Muscle of leg (tissue), 11 donors: ENCODE data around the gene BASP1. TPM values are rescaled to one million over a fixed set of nuclear protein-coding genes. Genes with fewer than 3 reads are reported as not detected.
A peak's percentile ranks its signal among the peaks of the same experiment; 100 is the strongest.

ENCODE experiments used
- DNase-seq: peaks from one replicate; pipeline ENCODE4 v3.0.0; 2013
- H3K27ac ChIP-seq: one replicate; pipeline ENCODE4 v1.5.1; 2013; ENCODE audit warnings: mild to moderate bottlenecking, low read length, control low read depth
- H3K27me3 ChIP-seq: one replicate; pipeline ENCODE4 v1.6.1; 2013; ENCODE audit warnings: low read length; ENCODE audit not compliant: control insufficient read depth, insufficient read depth
- H3K36me3 ChIP-seq: one replicate; pipeline ENCODE4 v1.6.1; 2013; ENCODE audit warnings: low read length; ENCODE audit not compliant: control insufficient read depth, insufficient read depth
- H3K4me1 ChIP-seq: one replicate; pipeline ENCODE4 v1.6.1; 2013; ENCODE audit warnings: low read length; ENCODE audit not compliant: control insufficient read depth, insufficient read depth
- H3K4me3 ChIP-seq: one replicate; pipeline ENCODE4 v1.5.1; 2013; ENCODE audit warnings: low read length, control low read depth
- H3K9me3 ChIP-seq: replicated peaks from 2 replicates; pipeline ENCODE4 v1.6.1; 2013; ENCODE audit warnings: low read depth, low read length; ENCODE audit not compliant: control insufficient read depth
- WGBS: methylation state at CpG from one replicate; pipeline ENCODE4 v1.1.5; 2013; ENCODE audit warnings: missing lambda C conversion rate; ENCODE audit not compliant: insufficient coverage; 5-methylcytosine and 5-hydroxymethylcytosine counted together
- polyA plus RNA-seq, 8 donors: library from polyadenylated mRNA; unstranded; fragments of 120-200 nt; gene quantifications; one replicate each; pipeline versions ENCODE4 v1.2.1 to v1.2.3, GENCODE V29; 2013; ENCODE audit warnings: inconsistent platforms in 1 of 8, low replicate concordance in 1 of 8; ENCODE audit not compliant: insufficient read length in 8 of 8, insufficient read depth in 1 of 8
- total RNA-seq: library from RNA; stranded (reverse); fragments of 120-200 nt; gene quantifications from one replicate; pipeline ENCODE4 v1.2.4, GENCODE V29; 2013

BASP1 gene
- total and polyA plus RNA-seq, 9 donors, result 18.1 to 61.2 (median 29.8) TPM

DNA sequence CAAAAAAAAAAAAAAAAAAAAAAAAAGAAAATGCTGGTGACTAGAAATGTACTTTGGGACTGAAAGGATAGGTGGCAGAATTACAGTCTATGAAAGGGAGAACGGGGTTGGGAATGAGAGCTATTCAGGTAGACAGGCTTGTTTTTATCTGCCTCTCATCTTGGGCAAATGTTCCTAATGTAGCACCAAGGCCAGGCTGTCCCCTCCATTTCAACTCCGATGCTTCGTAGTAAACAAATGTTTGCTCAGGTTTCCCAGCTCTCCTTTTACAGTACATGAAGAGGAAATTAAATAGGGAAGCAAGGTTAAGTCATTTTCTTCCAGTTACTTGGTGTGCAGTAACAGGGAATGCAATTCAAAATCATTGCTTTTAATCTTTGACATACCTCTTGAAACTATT, 4.4 kb upstream of the BASP1 start:
- WGBS, result no CpG with 5 or more reads among the region's 3 CpGs
- no peak overlapping the region for H3K27ac ChIP-seq
- no peaks in the 10 kb centered on the region for H3K9me3 ChIP-seq
- no peak for DNase-seq
- H3K27me3 ChIP-seq, result peaks cover 9% of the 10 kb centered on the region
- no peak overlapping the region for H3K4me3 ChIP-seq
- peaks cover 8% of the 10 kb centered on the region for H3K4me1 ChIP-seq
- H3K36me3 ChIP-seq, result no peaks in the 10 kb centered on the region

DNA sequence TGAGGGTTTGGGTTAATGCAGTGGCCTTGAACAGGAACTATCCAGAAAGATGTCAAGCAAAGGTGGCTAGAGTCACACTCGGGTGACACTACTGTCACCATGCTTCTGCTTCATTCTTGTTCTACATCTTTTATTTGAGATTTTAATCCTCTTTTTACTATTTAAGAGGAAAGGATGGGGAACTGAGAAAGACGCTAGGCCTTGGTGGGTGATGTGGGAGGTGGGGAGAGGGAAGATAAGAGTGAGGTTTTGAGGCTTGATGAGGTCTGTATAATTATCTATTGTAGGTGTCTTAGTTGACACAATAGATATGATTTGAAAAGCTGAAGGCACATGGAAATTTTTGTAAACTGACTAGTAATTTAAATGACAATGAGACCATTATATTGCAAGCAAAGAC, 3.5 kb upstream of the BASP1 start:
- H3K36me3 ChIP-seq, result no peaks in the 10 kb centered on the region
- H3K4me1 ChIP-seq, result peaks cover 10% of the 10 kb centered on the region
- peaks cover 17% of the 10 kb centered on the region for H3K27me3 ChIP-seq
- DNase-seq, result no peak
- 100% methylated on average over 1 of the region's 2 CpGs for WGBS
- H3K4me3 ChIP-seq, result no peak overlapping the region
- no peak overlapping the region for H3K27ac ChIP-seq
- no peaks in the 10 kb centered on the region for H3K9me3 ChIP-seq

DNA sequence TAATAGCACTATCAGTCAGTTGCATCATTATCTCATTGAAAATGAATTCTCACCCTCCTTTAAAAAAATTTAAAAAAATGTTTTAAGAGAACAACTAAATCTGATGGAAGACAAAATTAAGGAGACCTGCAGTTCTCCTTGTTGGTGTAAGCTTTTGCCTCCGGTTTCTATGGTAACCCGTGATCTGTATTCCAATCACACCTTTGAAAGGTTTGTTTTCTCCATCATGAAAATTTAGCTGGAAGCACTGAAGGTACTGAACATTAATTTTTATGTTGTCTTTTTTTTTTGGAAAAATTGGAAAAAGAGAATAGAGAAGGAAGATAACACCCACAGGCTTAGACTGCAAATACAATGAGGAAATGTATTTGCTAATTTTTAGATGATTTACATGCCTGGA, 2.5 kb upstream of the BASP1 start:
- Histone ChIP-seq H3K27me3 (peaks cover 21% of the 10 kb centered on the region), H3K4me3 (no peak overlapping the region), H3K4me1 (peaks cover 16% of the 10 kb centered on the region), H3K36me3 (no peaks in the 10 kb centered on the region), H3K27ac (no peak overlapping the region), H3K9me3 (no peaks in the 10 kb centered on the region)
- DNase-seq, result no peak
- WGBS, result no CpG with 5 or more reads among the region's 2 CpGs

DNA sequence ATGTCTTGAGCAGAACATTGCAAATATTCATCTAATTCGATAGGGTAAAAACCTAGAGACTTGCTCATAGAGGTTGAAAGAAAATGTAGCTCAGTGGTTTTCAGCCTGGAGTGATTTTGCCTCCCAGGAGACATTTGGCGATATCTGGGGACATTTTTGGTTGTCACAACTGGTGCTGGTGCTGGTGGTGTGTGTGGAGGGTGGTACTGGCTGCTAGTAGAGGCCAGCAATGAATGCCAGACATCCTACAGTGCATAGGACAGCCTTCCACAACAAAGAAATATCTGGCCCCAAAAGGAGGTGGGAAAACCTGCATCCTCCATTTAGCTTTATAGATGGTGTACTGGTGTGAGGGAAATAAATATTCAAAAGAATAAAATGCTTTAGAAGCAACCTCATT, 2.1 kb upstream of the BASP1 start:
- Histone ChIP-seq H3K4me1 (peaks cover 16% of the 10 kb centered on the region), H3K27me3 (peaks cover 21% of the 10 kb centered on the region), H3K27ac (no peak overlapping the region), H3K4me3 (no peak overlapping the region), H3K36me3 (no peaks in the 10 kb centered on the region), H3K9me3 (no peaks in the 10 kb centered on the region)
- WGBS, result no CpG with 5 or more reads among the region's 2 CpGs
- no peak for DNase-seq

DNA sequence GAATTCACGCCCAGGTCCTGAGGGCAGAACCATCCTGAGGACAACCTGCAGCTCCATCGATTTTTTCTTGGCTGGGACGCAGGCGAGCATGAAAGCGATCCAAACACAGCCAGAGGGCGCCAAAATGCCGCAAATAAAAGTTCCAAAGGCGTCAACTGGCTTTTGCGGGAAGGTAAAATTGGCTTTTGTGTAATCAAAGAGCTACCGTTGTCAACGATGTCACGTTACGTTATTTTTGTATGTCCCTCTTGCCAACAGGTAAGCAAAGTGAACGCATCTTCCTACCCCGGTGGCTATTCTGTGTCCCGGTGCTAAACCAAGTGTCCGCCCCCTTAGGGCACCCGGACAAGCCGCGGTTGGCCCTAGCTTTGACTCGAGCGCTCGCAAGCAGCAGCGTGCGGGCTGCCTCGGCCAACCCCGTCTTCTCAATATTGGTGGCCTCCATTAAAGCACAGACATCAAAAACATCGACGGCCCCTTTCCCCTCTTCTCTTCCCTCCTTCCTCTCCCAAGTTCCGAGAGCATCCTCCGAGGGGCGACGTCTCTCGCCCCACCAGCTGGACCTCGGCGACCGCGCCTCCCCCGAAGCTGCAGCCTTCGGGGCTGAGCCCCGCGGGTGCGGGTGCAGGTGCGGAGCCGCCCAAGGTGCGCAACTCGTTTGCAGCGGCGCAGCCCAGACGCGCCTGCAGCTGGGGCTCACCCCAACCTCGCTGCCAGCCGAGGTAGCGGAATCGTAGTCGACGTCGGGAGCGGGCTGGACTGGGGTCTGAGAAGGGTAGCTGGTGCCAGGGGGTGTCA, 1.1 kb upstream of the BASP1 start:
- peaks cover 16% of the 10 kb centered on the region for H3K4me1 ChIP-seq
- H3K4me3 ChIP-seq, result peak overlapping the region; percentile 34
- H3K36me3 ChIP-seq, result no peaks in the 10 kb centered on the region
- WGBS, result under 1% methylated on average over 55 of the region's 59 CpGs
- peaks cover 21% of the 10 kb centered on the region for H3K27me3 ChIP-seq
- DNase-seq, result peak; percentile 93
- H3K9me3 ChIP-seq, result no peaks in the 10 kb centered on the region
- peak overlapping the region; percentile 65 for H3K27ac ChIP-seq

DNA sequence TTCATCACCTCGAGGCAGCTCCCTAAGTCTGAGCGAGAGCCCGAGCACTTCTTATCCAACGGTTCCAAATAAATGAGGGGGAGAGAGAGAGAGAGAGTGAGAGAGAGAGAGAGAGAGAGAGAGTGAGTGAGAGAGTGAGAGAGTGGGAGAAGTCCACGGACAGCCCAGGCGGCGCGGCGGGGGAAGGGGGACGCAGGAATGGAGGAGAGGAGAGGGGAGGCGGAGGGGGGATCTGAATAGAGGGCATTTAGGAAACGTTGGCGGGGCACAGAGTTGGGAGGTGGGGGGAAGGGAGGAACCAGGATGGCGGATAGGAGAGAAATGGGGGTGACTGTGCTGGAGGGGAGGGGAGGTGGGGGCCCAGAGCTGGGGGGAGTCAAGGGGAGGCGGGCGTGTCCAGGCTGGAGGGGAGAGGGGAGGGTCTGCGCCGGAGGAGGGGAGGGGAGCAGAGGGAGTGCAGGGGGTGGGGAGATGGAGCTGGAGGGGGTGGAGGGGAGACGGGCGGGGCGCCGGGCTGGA, 398 bp upstream of the BASP1 start:
- peaks cover 16% of the 10 kb centered on the region for H3K4me1 ChIP-seq
- H3K27ac ChIP-seq, result peak overlapping the region; percentile 54
- no peaks in the 10 kb centered on the region for H3K9me3 ChIP-seq
- H3K27me3 ChIP-seq, result peaks cover 21% of the 10 kb centered on the region
- WGBS, result 2% methylated on average over 21 of the region's 22 CpGs
- H3K36me3 ChIP-seq, result no peaks in the 10 kb centered on the region
- DNase-seq, result peak; percentile 89
- H3K4me3 ChIP-seq, result peak overlapping the region; percentile 34

DNA sequence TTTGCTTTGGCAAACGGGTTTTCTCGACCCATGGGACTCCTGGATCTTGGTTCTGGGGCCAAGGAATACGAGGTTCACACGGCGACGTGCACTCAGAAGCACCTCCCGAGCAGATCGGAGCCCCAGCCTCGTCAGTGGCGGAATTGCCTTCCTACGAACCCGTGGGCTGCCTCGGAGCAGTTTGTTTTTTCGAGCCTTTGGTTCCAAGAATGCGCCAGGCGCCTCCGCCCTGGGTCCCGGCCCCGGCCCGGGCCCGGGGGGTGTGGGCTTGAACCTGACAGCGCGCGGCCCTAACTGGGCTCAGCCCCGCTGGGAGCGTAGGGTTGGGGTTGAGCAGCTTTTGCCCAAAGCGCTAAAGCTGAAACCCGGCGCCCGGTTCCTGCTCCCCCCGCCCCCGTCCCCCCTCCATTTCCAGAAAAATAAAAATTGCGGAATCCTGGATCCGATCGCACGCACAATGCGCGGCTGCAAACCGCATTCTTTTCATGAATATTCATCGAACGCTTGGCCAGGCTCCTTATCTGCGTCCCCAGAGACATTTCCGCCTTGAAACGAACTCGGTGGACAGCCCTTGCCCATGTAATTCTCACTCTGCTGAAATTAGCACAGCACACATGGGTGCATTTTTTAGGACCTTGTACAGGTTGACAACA, 1.0 kb downstream of the BASP1 start:
- Histone ChIP-seq H3K4me3 (peak overlapping the region; percentile 79), H3K27me3 (peaks cover 21% of the 10 kb centered on the region), H3K27ac (peak overlapping the region; percentile 76), H3K36me3 (no peaks in the 10 kb centered on the region), H3K4me1 (peaks cover 19% of the 10 kb centered on the region), H3K9me3 (no peaks in the 10 kb centered on the region)
- peak; percentile 60 for DNase-seq
- 0% methylated on average over 35 of the region's 45 CpGs for WGBS

DNA sequence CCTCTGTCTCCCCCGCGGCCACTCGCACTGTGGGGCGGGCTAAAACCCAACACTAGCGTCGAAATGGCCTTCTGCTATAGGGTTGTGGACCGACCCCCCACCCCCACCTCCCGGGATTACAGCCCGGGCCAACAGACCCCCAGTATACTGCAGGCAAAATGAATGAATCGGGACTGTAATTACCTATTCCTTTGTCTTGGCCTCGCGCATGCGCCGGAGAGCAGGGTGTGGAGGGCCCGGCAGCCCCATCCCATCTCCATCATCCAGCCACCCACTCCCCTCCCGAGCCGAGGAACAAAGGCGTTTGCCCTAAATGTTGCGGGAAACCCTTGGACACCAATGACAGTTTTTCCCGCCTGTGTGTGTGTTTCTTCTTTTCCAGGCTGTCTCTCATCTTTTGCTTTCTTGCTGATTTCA, 1.6 kb downstream of the BASP1 start:
- DNase-seq, result peak; percentile 80
- peak overlapping the region; percentile 79 for H3K4me3 ChIP-seq
- 5% methylated on average over 7 of the region's 20 CpGs for WGBS
- peaks cover 21% of the 10 kb centered on the region for H3K27me3 ChIP-seq
- H3K9me3 ChIP-seq, result no peaks in the 10 kb centered on the region
- H3K36me3 ChIP-seq, result no peaks in the 10 kb centered on the region
- H3K4me1 ChIP-seq, result peaks cover 19% of the 10 kb centered on the region
- H3K27ac ChIP-seq, result peak overlapping the region; percentile 21

DNA sequence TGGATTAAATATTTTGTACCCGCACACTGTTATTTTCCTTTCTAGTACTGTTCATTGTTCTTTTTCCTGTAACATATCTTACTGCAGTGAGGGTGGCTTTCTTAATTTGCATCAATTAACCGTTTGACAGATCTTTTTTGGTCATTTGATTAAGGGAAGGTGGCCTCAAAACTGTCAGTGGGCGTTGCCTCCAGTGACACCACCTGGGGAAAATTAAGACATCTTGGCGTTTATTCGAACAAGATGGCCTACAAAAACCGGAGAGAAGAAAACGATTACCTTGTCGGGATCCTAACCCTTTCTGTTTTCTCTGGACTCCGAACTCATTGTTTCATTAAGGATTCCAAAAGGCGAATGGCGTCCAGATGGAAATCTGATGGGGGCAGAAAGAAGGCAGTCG, 2.0 kb downstream of the BASP1 start:
- Histone ChIP-seq H3K4me3 (peak overlapping the region; percentile 79), H3K27me3 (peaks cover 21% of the 10 kb centered on the region), H3K36me3 (no peaks in the 10 kb centered on the region)

DNA sequence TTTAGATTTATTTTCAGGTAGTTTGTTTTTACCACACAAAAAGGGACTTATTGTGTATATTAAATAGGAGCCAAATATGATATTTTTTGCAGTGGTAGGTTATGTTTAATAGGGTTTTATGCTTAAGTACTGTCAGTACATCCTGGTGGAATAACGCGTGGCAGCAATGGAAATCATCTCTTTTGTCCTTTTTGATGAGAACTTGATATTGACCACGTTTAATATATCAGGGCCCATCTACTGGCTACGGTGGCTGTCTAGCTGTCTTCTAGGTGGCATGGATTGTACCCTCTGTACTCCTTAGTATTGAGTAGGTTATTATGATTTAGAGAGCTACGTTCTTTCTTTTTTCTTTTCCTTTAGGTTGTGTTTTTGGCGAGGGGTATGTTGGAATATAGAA, 2.6 kb downstream of the BASP1 start:
- WGBS, result 96% methylated on average over 3 of the region's 6 CpGs
- peaks cover 21% of the 10 kb centered on the region for H3K4me1 ChIP-seq
- no peaks in the 10 kb centered on the region for H3K36me3 ChIP-seq
- no peak overlapping the region for H3K27ac ChIP-seq
- DNase-seq, result no peak
- H3K27me3 ChIP-seq, result peaks cover 21% of the 10 kb centered on the region
- H3K9me3 ChIP-seq, result no peaks in the 10 kb centered on the region
- no peak overlapping the region for H3K4me3 ChIP-seq

More for the DNA sequence above, 2.0 kb downstream of the BASP1 start:
- peaks cover 19% of the 10 kb centered on the region for H3K4me1 ChIP-seq
- no peaks in the 10 kb centered on the region for H3K9me3 ChIP-seq
- 37% methylated on average over 7 of the region's 12 CpGs for WGBS
- no peak for DNase-seq
- H3K27ac ChIP-seq, result no peak overlapping the region
